Epidermal melanocyte (primary cell): ENCODE results near the gene EIF2B5.

ENCODE experiments used
- DNase-seq: peaks from one replicate; pipeline ENCODE4 v3.0.0; 2011; ENCODE audit warnings: low spot score; ENCODE audit not compliant: insufficient read length

Gene EIF2B5

GRCh38 chr3:184193991-184194539 is 58.9 kb downstream of the EIF2B5 start:
- no peak for DNase-seq
